ENCODE measurements around the gene GET3.
"Not testable (repeated sequence)": the region's sequence is repeated elsewhere in the genome, so short reads cannot be mapped to it uniquely, and the experiment has no call there.

DNA sequence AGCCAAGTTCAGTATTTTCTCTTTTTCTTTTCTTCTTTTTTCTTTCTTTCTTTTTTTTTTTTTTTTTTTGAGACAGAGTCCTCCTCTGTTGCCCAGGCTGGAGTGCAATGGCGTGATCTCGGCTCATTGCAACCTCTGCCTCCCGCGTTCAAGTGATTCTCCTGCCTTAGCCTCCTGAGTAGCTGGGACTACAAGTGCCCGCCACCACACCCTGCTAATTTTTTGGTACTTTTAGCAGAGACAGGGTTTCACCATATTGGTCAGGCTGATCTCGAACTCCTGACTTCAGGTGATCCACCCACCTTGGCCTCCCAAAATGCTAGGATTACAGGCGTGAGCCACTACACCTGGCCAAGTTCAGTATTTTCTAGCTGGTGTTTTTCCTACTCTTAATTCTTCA, 60.3 kb downstream of the GET3 start:
- not testable (repeated sequence) for TF ChIP-seq POLR2A (IDR thresholded peaks at IDR 0.05)
- TF ChIP-seq, protein P1, sequence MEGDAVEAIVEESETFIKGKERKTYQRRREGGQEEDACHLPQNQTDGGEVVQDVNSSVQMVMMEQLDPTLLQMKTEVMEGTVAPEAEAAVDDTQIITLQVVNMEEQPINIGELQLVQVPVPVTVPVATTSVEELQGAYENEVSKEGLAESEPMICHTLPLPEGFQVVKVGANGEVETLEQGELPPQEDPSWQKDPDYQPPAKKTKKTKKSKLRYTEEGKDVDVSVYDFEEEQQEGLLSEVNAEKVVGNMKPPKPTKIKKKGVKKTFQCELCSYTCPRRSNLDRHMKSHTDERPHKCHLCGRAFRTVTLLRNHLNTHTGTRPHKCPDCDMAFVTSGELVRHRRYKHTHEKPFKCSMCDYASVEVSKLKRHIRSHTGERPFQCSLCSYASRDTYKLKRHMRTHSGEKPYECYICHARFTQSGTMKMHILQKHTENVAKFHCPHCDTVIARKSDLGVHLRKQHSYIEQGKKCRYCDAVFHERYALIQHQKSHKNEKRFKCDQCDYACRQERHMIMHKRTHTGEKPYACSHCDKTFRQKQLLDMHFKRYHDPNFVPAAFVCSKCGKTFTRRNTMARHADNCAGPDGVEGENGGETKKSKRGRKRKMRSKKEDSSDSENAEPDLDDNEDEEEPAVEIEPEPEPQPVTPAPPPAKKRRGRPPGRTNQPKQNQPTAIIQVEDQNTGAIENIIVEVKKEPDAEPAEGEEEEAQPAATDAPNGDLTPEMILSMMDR (IDR thresholded peaks at IDR 0.05): not testable (repeated sequence)
